ENCODE data around the gene FN3KRP. TPM values are rescaled to one million over a fixed set of nuclear protein-coding genes. Genes with fewer than 3 reads are reported as not detected.

Gene FN3KRP
- total RNA-seq, 1 experiment from 2014 or later: 35.4 TPM

DNA sequence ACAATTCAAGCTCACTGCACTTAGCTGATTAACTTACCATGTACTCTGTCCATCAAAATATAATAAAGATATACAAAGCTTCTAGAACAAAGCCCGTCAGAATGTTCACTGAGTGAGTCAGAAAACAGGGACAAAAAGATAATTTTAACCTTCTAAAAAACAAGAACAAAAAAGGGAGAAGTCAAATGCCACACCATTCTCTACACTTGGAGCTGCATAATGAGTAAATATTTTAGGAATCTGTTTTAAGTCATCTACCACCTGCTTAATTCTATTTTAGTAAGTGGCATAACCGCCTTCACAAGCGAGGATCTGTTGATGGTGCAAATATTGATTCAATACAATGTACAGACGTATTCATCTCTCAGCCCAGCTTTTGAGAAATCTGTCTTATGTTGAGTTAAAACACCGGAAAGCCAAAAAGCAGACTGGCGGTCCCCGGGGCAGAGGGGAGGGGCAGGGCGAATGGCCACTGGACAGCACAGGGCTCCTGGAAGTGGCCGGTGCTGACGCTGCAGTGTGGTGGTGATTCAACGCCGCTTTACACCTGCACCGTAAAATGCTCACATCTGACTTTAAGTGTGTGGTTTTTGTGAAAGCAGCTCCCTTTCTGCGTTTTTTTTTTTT lies 38.1 kb upstream of the FN3KRP start:
- intact Hi-C loops (cut with micrococcal nuclease; ENCODE audit: unreplicated experiment): no loop called here
- no peaks in the 10 kb centered on the region for H3K27me3 ChIP-seq (replicated peaks; ENCODE audit: insufficient read depth, low read depth, low read length, poor library complexity)
- H3K4me1 ChIP-seq (ENCODE audit: insufficient read depth, low read length, poor library complexity, severe bottlenecking): no peaks in the 10 kb centered on the region
- ChIA-PET CTCF (no interaction called here), POLR2A (ENCODE audit: low non-redundant PET) (interaction anchor here (0.6 to 0.7 kb wide), 2 partner anchors 20 to 46 kb away, joined by 9 to 13 read pairs; partner anchors contain the start of gene RAB40B)
- peaks cover 11% of the 10 kb centered on the region for H3K9me3 ChIP-seq (ENCODE audit: low read depth, low read length, poor library complexity, severe bottlenecking)
- H3K27ac ChIP-seq (ENCODE audit: low read depth, low read length, poor library complexity, severe bottlenecking): no peak overlapping the region
- TF ChIP-seq EZH2 (IDR thresholded peaks at IDR 0.05; ENCODE audit: borderline replicate concordance, low read depth, low read length, poor library complexity, severe bottlenecking): no peak
- TF ChIP-seq, protein P1, sequence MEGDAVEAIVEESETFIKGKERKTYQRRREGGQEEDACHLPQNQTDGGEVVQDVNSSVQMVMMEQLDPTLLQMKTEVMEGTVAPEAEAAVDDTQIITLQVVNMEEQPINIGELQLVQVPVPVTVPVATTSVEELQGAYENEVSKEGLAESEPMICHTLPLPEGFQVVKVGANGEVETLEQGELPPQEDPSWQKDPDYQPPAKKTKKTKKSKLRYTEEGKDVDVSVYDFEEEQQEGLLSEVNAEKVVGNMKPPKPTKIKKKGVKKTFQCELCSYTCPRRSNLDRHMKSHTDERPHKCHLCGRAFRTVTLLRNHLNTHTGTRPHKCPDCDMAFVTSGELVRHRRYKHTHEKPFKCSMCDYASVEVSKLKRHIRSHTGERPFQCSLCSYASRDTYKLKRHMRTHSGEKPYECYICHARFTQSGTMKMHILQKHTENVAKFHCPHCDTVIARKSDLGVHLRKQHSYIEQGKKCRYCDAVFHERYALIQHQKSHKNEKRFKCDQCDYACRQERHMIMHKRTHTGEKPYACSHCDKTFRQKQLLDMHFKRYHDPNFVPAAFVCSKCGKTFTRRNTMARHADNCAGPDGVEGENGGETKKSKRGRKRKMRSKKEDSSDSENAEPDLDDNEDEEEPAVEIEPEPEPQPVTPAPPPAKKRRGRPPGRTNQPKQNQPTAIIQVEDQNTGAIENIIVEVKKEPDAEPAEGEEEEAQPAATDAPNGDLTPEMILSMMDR (conservative IDR thresholded peaks at IDR 0.05; ENCODE audit: low read depth, low read length): no peak
- DNase-seq (ENCODE audit: low spot score): no peak
- H3K36me3 ChIP-seq (ENCODE audit: insufficient read depth, low read length, poor library complexity, severe bottlenecking): no peaks in the 10 kb centered on the region
- no peak overlapping the region for H3K4me3 ChIP-seq (ENCODE audit: low read depth, low read length, poor library complexity, severe bottlenecking)
- BruUV-seq (replicated peaks): no TSS peak

DNA sequence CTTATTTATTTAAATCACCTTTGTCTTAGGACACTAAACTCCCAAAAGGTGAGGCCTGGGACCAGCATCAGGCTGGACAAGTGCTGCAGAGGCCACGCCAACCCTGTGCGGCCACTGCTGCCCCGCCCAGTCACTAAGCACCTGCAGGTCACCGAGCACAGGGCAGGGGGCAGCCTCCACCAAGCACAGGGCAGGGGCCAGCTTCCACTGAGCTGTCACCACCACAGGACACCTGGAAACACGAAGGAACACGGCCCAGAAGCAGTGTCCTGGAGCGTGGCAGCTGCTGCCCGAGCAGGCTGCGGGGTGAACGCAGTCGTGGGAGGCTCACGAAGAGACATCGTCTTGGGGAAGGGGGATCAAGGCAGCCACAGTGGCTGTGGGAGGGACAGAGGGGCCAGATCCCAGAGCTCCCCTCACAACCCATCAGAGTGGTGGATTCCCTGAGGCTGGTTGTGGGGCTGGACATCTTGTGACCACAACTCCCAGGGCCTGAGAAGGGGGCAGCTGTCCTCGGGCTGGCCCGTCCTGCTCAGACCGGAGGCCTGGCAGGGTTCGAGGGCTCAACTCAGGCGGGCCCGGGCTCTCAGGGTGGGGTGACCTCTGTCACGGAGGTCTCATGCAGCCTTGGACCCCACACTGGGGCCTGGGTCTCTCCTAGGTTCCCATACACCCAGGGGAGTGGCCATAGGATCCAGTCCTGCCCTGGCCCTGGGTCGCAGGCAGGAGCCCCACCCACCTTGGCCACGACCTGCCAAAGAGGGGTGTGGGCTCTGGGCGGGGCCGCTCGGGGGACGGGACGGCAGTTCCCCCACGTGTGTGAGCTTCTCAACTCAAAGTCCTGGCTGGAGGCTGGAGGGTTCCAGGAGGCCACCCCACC lies 36.7 kb upstream of the FN3KRP start:
- no peak overlapping the region for H3K4me3 ChIP-seq (ENCODE audit: low read depth, low read length, poor library complexity, severe bottlenecking)
- H3K27me3 ChIP-seq (replicated peaks; ENCODE audit: insufficient read depth, low read depth, low read length, poor library complexity): no peaks in the 10 kb centered on the region
- CTCF ChIA-PET: no interaction called here
- TF ChIP-seq EZH2 (IDR thresholded peaks at IDR 0.05; ENCODE audit: borderline replicate concordance, low read depth, low read length, poor library complexity, severe bottlenecking): no peak
- TF ChIP-seq, protein P1 (conservative IDR thresholded peaks at IDR 0.05; ENCODE audit: low read depth, low read length): no peak
- no peak overlapping the region for H3K27ac ChIP-seq (ENCODE audit: low read depth, low read length, poor library complexity, severe bottlenecking)
- no peaks in the 10 kb centered on the region for H3K36me3 ChIP-seq (ENCODE audit: insufficient read depth, low read length, poor library complexity, severe bottlenecking)
- POLR2A ChIA-PET (ENCODE audit: low non-redundant PET): no interaction called here
- peaks cover 11% of the 10 kb centered on the region for H3K9me3 ChIP-seq (ENCODE audit: low read depth, low read length, poor library complexity, severe bottlenecking)
- no peak for DNase-seq (ENCODE audit: low spot score)
- intact Hi-C loops (cut with micrococcal nuclease; ENCODE audit: unreplicated experiment): no loop called here
- no TSS peak for BruUV-seq (replicated peaks)
- H3K4me1 ChIP-seq (ENCODE audit: insufficient read depth, low read length, poor library complexity, severe bottlenecking): no peaks in the 10 kb centered on the region

DNA sequence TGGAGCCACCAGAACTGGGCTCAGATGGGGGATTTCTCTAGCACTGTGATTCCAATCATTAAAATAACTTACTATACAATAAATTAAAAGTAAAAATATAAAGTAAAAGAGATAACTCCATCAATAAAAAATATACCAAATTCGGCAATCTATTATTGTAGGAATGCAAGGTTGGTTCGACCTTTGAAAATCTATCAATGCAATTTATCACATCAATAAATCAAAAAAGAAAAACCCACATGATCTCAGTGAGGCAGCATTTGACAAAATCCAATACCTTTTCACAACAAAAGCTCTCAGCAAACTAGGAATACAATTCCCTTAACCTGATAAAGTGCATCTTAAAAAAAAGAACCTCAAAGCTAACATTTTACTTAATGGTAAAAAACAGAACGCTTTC lies 35.0 kb upstream of the FN3KRP start:
- no peak for TF ChIP-seq EZH2 (IDR thresholded peaks at IDR 0.05; ENCODE audit: borderline replicate concordance, low read depth, low read length, poor library complexity, severe bottlenecking)
- TF ChIP-seq, protein P1 (conservative IDR thresholded peaks at IDR 0.05; ENCODE audit: low read depth, low read length): no peak
- Histone ChIP-seq H3K4me3 (ENCODE audit: low read depth, low read length, poor library complexity, severe bottlenecking) (no peak overlapping the region), H3K9me3 (ENCODE audit: low read depth, low read length, poor library complexity, severe bottlenecking) (peaks cover 11% of the 10 kb centered on the region), H3K4me1 (ENCODE audit: insufficient read depth, low read length, poor library complexity, severe bottlenecking) (no peaks in the 10 kb centered on the region), H3K36me3 (ENCODE audit: insufficient read depth, low read length, poor library complexity, severe bottlenecking) (no peaks in the 10 kb centered on the region), H3K27me3 (replicated peaks; ENCODE audit: insufficient read depth, low read depth, low read length, poor library complexity) (no peaks in the 10 kb centered on the region), H3K27ac (ENCODE audit: low read depth, low read length, poor library complexity, severe bottlenecking) (no peak overlapping the region)
- intact Hi-C loops (cut with micrococcal nuclease; ENCODE audit: unreplicated experiment): no loop called here
- no TSS peak for BruUV-seq (replicated peaks)
- ChIA-PET POLR2A (ENCODE audit: low non-redundant PET) (no interaction called here), CTCF (no interaction called here)
- no peak for DNase-seq (ENCODE audit: low spot score)
